PFSK-1 (cell line): Measurements from ENCODE around the gene OR4A47.

ENCODE experiments used
- FOXP2 ChIP-seq: optimal IDR thresholded peaks from 2 replicates; pipeline ENCODE3; 2011; ENCODE audit warnings: borderline replicate concordance, control low read depth, inconsistent platforms; ENCODE audit not compliant: insufficient read depth; ENCODE audit errors: extremely low read length, extremely low read depth
- POLR2AphosphoS5 ChIP-seq: IDR thresholded peaks from 2 replicates; pipeline ENCODE4 v1.6.1; 2012; ENCODE audit warnings: low read depth, mild to moderate bottlenecking, control low read depth, low read length, moderate library complexity
- REST ChIP-seq, 2 experiments: IDR thresholded peaks; 2 replicates each; pipeline versions ENCODE4 v1.6.1 to v1.8.0; 2011 to 2012; ENCODE audit warnings: low read depth in 2 of 2, low read length in 2 of 2, control low read depth in 1 of 2, inconsistent platforms in 1 of 2, mild to moderate bottlenecking in 1 of 2, moderate library complexity in 1 of 2; ENCODE audit not compliant: insufficient read depth in 1 of 2
- SIN3A ChIP-seq: IDR thresholded peaks from 2 replicates; pipeline ENCODE4 v1.6.1; 2012; ENCODE audit warnings: mild to moderate bottlenecking, low read length, moderate library complexity, borderline replicate concordance; ENCODE audit not compliant: insufficient read depth
- TAF1 ChIP-seq: IDR thresholded peaks from 2 replicates; pipeline ENCODE4 v1.6.1; 2012; ENCODE audit warnings: low read length, control low read depth, borderline replicate concordance; ENCODE audit not compliant: insufficient read depth

- TF ChIP-seq REST (IDR thresholded peaks at IDR 0.05; ENCODE audit: insufficient read depth in 1 of 2, low read depth in 2 of 2, low read length in 2 of 2) (no peak), TAF1 (no peak), FOXP2 (no peak), POLR2AphosphoS5 (no peak), SIN3A (no peak)
These were observed 50.4 kb downstream of the OR4A47 start for GRCh38 chr11:48538991-48539390.
